GM19043 (cell line): ENCODE data around the gene CFLAR.
"Not testable (repeated sequence)": the region's sequence is repeated elsewhere in the genome, so short reads cannot be mapped to it uniquely, and the experiment has no call there.

Source experiments
- ATAC-seq: cut with Tn5 transposase; IDR thresholded peaks from one replicate; pipeline ENCODE4 v1.9.1; 2021; ENCODE audit warnings: low read depth; ENCODE audit not compliant: unreplicated experiment

CFLAR gene

DNA sequence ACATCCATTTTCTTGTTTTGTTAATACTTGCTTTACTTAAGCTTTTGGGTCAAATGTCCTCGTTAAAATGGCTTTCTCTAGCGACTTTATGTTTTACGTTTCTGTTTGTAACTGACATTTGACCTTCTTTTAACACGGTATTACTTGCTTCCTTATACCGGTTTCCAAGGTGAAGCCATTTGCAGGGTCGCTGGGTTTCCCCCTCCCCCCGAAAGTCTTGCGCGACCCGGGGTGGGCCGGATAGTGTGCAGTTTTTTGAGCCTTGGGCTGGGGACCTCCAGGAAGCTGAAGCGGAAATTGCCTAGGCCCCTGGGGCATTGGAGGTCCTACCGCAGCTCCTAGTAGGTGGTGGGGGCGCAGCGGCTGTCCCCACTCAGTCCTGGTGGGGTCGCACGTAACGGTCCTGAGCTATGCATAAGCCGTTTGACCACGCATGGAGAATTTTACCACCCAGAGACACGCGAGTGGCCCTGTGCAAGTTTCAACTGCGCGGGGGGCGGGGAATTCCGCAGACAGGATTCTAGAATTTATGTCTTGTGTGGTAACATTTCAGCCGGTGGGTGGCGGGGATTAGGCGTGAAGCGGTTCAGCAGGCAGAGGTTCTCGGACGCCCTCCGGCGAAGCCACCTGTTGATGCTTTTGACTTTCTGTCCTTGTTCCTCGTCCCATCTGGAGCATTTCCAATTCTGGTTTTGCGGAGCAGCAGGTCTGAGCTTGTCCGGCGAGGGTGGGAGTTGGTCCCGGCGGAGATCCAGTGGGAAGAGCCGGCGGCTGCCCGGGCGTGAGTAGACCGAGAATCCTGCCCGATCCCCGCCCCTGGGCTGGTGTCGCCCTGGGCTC, 2.4 kb downstream of the CFLAR start:
- ATAC-seq: peak; percentile 36

GRCh38 chr2:201118961-201119854, 3.2 kb downstream of the CFLAR start:
- ATAC-seq: no peak

GRCh38 chr2:201122276-201122675, 6.3 kb downstream of the CFLAR start:
- ATAC-seq: no peak

DNA sequence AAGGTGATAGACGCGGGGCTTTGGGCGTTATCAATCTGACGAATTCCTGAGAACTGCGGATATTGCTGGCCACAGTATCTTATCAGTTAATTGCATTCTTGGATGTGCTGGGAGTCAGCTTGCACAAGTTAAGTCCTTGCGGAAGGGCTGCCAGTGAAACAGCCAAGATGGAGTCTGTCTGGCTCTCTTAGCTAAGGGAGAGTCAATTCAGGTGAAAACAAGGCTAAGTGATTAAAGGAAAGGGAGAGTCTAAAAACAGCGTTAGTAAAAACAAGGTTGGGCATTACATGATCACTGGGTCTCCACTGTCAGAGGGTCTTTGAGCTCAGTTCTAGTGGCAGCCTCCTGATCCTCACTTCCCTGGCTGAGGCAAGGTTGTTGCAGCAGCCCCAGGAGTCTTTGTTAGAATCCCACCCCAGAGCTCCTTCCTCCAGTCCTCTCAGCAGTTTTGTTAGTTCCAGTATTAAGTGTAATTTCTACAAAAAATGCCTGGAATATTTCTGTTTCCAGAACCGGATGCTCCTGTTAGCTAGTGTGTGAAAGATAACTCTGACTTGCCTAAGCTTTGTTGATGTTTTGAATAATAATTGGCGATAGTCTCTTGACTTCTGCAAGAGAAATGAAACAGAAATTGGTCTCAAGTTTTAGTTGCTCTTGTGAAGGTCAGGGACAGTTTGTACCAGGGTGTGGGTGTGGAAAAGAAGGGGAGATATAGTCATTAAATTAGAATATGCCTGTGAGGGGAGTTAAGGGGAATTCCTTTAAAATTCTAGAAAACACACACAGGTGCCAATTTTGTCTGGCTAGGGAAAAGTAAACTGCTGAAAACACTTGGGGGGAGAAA, 10.6 kb downstream of the CFLAR start:
- peak; percentile 21 for ATAC-seq

GRCh38 chr2:201127152-201127511, 11.2 kb downstream of the CFLAR start:
- ATAC-seq: no peak

DNA sequence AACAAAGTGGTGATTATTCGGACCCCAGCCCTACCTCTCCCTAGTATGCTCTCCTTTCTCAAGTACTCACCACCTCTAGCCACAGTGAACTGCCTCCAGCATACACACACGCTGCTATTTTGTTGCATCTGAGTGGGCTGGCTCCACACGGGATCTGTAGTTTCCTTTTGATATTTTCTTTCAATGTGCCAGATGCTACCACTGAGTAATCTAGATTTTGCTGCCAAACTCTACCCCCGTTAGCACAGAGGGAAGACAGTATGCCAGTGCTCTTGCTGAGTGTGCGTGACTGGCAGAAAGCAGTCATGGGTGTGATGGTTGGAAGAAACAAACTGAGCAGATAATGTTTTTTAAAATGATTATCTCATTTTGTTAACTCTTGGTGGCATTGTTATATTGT, 11.6 kb downstream of the CFLAR start:
- no peak for ATAC-seq

DNA sequence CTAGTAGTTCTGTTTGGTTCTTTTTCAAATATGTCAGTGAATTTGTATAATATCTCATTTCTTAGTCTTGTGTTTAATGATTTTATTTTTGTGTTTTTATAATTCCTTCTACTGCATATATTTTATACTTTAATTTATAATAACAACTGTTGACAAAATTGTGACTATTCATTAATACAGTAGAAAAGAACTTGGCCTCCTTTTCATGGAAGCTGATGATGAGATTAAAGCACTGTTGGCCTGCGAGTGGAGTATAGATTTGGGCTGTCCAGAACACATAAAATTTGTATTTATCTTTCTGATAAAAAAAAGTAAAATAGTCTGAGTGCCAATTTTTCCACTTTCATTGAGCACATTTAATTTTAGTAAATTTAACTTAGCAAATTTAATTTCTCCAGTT, 12.1 kb downstream of the CFLAR start:
- no peak for ATAC-seq

DNA sequence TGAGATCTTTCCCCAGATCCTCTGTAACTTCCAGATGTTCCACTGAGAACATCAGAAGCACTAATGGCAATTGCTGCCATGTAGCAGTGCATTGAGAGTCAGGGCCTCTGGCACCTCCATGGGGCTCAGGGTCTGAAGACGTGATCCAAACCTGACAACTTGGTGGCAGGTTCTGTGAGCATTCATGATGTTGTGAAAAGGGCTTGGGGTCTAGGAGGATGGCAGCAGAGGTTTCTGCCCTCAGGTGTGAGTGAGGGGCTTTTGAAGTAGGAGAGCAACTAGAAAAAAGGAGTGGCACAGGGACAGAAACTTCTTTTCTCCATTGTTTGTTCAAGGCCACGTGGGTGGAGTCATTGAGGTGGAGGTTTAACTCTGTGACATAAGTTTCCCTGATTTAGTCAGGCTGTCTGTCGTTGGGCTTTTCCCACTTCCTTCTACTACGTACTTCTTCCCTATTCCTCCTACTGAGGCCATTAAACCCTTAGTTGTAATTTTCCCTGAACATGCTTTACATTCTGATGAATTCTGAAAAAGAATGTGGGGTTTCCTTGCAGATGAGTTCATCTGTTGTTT, 13.1 kb downstream of the CFLAR start:
- ATAC-seq: no peak

DNA sequence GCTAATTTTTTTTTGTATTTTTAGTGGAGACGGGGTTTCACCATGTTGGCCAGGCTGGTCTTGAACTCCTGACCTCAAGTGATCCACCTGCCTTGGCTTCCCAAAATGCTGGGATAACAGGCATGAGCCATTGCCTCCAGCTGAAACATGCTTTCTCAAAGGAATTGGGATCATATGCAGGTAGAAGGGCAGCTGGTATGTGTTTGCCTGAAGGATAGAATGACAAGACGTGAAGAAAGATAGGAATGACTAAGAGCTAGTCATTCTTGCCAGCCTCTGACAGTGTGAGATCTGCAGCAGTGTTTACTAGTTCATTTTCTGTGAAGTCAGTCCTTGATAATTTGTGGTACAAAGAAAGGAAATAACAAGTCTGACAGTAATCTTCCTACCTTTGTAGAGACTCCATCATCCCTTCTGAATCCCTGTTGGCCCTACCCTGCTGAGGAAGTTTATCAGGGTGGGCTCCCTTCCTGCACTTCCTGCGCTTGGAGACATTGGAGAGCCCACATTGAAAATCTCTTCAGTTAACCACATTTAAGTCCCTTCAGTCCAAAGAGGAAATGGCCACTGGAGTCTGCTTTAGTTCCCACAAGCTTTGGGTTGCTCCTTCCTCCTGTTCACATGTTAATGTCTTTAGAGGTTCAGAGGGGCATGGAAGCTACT, 14.7 kb downstream of the CFLAR start:
- ATAC-seq: peak; percentile 24

DNA sequence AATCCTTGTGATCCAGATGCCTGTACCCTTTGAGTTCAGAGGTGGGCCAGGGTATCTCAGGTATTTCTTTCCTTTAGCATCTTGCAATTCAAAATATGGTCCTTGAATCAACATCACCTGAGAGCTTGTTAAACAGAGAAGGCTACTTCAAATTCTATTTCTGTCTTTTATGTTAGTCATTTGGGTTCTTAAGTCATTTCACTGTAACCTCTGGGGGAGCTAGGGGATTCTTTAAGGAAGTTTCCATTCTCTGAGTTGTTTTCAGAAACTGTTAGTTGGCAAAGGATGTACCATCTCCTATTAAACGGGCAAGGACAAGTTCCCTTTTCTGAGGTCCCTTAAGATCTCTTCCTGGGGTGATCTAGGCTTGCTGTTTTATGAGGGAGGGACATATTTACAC, 16.6 kb downstream of the CFLAR start:
- ATAC-seq: peak; percentile 36

DNA sequence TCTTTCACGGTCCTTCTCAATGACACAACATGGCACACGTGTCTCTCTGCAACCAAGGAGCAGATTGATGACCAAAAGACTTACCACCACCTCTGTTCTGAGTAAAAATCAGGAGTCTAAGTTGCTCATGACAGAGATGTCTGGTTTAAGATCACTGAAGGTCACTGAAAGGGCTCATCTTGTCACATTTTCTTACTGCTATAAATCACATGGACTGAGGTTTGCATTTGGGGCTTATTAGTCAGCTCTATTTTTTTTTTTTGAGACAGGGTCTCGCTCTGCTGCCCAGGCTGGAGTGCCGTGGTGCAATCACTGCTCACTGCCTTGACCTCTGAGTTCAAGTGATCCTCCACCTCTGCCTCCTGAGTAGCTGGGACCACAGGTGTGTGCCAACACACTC, 19.4 kb downstream of the CFLAR start:
- no peak for ATAC-seq

GRCh38 chr2:201136889-201137321, 20.9 kb downstream of the CFLAR start:
- no peak for ATAC-seq

DNA sequence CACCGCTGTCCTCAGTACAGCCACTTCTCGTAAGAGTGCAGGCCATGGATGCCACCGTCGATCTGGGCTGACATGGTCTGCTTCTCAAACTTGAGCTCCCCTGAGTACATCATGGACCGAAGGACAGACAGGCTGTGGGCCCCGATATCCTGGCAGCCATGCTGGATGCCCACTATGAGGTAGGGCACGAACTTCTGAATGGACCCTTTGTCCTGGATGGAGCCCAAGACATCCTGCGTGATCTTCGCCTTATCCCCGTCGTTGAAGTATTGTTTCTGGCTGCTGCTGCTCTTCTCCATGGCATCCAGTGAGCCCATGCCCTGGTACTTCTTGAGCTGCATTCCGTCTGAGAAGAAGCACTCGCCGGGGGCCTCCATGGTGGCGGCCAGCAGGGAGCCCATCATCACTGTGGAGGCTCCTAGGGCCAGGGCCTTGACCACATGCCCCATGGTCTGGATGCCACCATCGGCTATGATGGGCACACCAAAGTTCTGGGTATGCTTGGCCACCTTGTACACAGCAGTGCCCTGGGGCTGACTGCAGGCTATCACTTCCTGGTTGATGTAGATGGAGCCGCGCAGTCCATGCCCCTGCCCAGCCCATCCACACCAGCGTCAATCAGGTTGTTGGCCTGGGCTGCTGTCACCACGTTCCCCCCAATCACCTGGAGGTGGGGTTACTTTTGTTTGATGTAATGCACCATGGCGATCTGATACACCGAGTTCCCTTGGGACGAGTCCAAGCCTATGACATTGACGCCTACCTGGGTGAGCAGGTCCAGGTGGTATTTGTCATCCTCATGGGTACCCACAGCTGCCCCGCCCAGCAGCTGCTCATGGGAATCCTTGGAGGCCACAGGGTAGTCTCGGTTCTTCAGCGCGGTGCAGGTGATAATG, 21.8 kb downstream of the CFLAR start:
- ATAC-seq: no peak

GRCh38 chr2:201138401-201138970, 22.5 kb downstream of the CFLAR start:
- ATAC-seq: no peak

GRCh38 chr2:201138986-201139781, 23.2 kb downstream of the CFLAR start:
- ATAC-seq: not testable (repeated sequence)

DNA sequence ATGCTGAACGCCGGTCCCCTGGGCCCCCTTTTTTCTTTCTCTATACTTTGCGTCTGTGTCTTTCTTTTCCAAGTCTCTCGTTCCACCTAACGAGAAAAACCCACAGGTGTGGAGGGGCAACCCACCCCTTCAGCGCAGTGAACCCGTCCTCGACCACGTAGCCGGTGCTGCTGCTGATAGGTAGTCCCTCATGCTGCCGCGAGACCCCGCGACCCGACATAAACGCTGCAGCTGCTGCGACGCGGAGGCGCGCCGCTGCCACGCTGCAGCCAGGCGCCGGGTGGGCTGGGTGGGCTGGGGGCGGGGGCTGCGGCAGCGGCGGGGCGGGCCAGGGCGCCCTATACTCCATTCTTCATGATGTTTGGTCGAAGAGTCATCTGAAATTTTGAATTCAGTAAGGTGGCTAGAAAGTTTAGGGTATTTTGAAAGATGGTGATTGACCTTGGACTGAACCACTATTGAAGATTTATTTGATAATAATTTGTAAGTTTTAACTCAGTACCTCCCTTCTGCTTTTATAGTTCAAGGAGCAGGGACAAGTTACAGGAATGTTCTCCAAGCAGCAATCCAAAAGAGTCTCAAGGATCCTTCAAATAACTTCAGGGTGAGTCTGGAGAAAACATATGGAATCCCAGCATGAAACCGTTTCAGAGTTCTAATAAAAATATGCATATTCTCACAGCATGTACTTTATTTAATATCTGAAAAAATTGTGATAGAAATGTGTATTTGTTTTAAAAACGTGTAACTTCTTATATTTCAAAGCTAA, 24.1 kb downstream of the CFLAR start:
- no peak for ATAC-seq
